ENCODE measurements around the gene GOLGA6L10.
"Not testable (repeated sequence)": the region's sequence is repeated elsewhere in the genome, so short reads cannot be mapped to it uniquely, and the experiment has no call there.

The GOLGA6L10 gene

DNA sequence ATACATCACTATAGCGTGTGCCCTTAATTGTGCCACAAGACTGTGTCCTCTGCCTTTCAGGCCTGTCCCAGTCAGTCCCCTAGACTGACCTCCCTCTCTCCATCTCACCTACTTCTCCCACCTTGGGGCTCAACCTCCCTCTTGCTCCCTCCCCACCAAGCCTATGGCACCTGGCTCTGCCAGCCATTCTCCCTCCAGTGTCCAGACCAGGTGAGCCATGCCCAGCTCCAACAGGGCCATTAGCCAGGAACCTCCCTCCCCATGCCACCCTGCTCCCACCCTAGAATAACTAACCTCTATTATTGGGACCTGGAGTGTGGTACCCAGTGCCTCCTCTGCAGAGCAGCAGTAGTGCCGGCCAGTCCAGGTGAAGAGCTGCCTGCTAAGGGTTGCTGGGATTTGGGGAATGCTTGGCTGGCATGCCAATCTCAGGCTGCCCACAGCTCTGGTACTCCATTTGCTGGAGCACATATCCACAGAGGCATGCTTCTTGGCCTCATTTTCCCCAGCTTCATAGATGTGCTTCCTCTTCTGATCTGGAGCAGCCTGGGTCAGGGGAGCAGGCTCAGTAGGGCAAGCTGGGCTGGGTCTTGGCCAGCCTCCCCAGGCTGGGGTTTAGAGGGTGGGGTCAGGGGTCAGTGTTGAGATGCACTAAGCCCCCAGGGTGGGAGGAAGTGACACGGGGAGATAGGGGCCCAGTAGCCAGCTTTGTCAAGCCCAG, 47.8 kb downstream of the GOLGA6L10 start:
- no peak for DNase-seq
- Mint-ChIP-seq H3K9me3 (no peaks in the 10 kb centered on the region), H3K27ac (no peak overlapping the region), H3K4me1 (peaks cover 5% of the 10 kb centered on the region), H3K4me3 (no peak overlapping the region), H3K27me3 (ENCODE audit: low read depth, poor library complexity) (no peaks in the 10 kb centered on the region), H3K36me3 (ENCODE audit: low read depth) (no peaks in the 10 kb centered on the region)
- TF ChIP-seq, protein P1, sequence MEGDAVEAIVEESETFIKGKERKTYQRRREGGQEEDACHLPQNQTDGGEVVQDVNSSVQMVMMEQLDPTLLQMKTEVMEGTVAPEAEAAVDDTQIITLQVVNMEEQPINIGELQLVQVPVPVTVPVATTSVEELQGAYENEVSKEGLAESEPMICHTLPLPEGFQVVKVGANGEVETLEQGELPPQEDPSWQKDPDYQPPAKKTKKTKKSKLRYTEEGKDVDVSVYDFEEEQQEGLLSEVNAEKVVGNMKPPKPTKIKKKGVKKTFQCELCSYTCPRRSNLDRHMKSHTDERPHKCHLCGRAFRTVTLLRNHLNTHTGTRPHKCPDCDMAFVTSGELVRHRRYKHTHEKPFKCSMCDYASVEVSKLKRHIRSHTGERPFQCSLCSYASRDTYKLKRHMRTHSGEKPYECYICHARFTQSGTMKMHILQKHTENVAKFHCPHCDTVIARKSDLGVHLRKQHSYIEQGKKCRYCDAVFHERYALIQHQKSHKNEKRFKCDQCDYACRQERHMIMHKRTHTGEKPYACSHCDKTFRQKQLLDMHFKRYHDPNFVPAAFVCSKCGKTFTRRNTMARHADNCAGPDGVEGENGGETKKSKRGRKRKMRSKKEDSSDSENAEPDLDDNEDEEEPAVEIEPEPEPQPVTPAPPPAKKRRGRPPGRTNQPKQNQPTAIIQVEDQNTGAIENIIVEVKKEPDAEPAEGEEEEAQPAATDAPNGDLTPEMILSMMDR (IDR thresholded peaks at IDR 0.05): no peak

DNA sequence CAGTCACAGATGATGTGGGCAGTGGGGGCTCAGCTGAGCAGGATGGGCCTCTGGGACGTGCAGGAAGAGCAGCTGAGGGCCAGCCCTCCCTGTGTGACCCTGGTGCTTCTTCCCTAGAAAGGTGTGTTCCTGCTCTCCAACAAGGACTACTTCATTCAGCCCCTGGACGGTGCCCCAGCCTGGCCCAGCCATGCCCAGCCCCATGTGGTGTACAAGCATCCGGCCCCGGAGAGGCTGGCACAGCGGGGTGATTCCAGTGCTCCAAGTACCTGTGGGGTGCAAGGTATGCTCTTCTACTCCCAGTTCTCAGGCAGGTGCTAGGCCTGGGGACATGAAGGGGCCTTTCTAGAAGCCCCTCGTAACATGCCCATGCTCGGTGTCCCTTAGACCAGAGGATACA, 48.4 kb downstream of the GOLGA6L10 start:
- Mint-ChIP-seq H3K27ac (no peak overlapping the region), H3K4me3 (no peak overlapping the region), H3K27me3 (ENCODE audit: low read depth, poor library complexity) (no peaks in the 10 kb centered on the region), H3K4me1 (peaks cover 5% of the 10 kb centered on the region), H3K9me3 (no peaks in the 10 kb centered on the region), H3K36me3 (ENCODE audit: low read depth) (no peaks in the 10 kb centered on the region)
- TF ChIP-seq, protein P1 (IDR thresholded peaks at IDR 0.05): no peak
- DNase-seq: no peak

DNA sequence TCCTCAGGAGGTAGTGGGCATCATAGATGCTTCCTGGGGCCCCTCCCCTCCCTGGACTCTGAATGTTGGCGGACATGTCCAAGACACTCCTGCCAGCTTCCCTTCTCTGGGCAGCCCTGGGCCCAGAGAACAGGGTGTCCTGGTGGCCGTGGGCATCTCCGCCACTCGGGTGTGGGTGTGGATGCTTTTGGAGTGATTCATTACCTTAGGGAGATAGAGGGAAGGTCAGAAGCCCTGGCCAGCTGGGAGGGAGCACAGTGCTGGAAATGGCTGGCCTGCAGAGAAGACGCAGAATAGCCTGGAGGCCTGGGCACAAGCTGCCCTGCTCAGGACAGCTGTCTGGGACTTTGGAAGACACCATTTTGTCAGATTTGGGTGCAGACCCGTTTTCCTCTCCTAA, 48.9 kb downstream of the GOLGA6L10 start:
- not testable (repeated sequence) for H3K27ac Mint-ChIP-seq; H3K4me1 Mint-ChIP-seq; H3K4me3 Mint-ChIP-seq; H3K9me3 Mint-ChIP-seq; DNase-seq; H3K27me3 Mint-ChIP-seq (ENCODE audit: low read depth, poor library complexity); H3K36me3 Mint-ChIP-seq (ENCODE audit: low read depth)

DNA sequence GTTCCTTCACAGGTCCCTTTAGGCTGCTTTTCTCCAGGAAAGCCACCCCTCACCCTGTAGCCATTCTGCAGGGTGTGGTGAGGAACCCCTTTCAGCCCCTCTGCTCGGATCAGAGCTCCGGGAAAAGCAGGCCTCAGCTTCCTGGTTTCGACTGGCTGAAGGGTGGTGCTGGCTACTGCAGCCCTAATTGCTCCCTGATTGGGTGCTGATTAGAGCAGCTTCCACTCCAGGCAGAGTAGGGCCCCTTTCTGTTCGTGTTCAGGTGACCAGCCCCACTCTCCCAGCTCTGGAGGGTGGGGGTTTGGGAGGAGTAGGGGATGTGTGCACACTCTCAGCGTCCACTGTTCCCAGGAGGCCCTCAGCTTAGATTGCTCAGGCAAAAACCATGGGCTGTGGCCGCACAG, 49.8 kb downstream of the GOLGA6L10 start:
- not testable (repeated sequence) for H3K4me3 Mint-ChIP-seq; H3K27me3 Mint-ChIP-seq (ENCODE audit: low read depth, poor library complexity); H3K4me1 Mint-ChIP-seq; H3K9me3 Mint-ChIP-seq; H3K36me3 Mint-ChIP-seq (ENCODE audit: low read depth); H3K27ac Mint-ChIP-seq; DNase-seq

DNA sequence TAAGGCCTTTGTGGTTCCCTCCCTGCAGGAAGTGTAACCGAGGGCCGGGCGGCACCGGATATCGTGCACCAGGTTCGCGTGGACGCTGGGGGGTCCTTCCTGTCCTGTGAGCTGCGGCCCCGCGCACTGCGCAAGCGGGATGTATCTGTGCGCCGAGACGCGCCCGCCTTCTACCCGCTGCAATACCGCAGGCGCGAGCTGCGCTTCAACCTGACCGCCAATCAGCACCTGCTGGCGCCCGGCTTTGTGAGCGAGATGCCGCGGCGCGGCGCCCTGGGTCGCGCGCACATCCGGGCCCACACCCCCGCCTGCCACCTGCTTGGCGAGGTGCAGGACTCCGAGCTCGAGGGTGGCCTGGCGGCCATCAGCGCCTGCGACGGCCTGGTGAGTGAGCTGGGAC, 50.8 kb downstream of the GOLGA6L10 start:
- Mint-ChIP-seq H3K27me3 (ENCODE audit: low read depth, poor library complexity) (no peaks in the 10 kb centered on the region), H3K27ac (no peak overlapping the region), H3K9me3 (no peaks in the 10 kb centered on the region), H3K4me3 (no peak overlapping the region), H3K4me1 (peaks cover 5% of the 10 kb centered on the region), H3K36me3 (ENCODE audit: low read depth) (no peaks in the 10 kb centered on the region)
- no peak for DNase-seq
- TF ChIP-seq, protein P1 (IDR thresholded peaks at IDR 0.05): no peak

DNA sequence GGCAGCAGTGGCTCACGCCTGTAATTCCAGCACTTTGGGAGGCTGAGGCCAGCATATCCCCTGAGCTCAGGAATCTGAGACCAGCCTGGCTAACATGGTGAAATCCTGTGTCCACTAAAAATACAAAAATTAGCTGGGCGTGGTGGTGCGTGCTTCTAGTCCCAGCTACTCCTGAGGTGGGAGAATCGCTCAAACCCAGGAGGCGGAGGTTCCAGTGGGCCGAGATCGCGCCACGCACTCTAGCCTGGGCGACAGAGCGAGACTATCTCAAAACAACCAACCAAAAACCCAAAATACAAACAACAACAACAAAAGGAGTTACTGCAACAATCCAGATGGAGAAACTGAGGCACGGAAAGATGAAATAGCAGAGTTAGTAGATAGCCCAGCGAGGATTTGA, 51.2 kb downstream of the GOLGA6L10 start:
- Mint-ChIP-seq H3K27me3 (ENCODE audit: low read depth, poor library complexity) (no peaks in the 10 kb centered on the region), H3K27ac (no peak overlapping the region), H3K4me3 (no peak overlapping the region), H3K9me3 (no peaks in the 10 kb centered on the region), H3K4me1 (peaks cover 5% of the 10 kb centered on the region), H3K36me3 (ENCODE audit: low read depth) (no peaks in the 10 kb centered on the region)
- TF ChIP-seq, protein P1 (IDR thresholded peaks at IDR 0.05): no peak
- no peak for DNase-seq

DNA sequence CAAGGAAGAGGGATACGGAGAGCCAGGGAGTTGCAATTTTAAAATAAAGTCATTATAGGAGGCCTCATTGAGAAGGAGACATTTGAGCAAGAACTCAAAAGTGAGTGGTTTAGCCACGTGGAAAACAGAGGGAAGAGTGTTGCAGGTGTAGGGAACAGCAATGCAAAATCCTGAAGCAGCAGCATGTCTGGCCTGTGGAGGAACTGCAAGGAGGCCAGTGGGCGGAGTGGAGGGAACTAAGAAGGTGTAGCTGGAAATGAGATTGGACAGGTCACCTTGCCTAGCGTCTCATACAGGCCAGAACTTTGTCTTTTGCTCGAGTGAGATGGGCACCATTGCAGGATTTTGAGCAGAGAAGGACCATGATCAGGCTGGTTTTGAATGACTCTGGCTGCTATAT, 51.7 kb downstream of the GOLGA6L10 start:
- H3K9me3 Mint-ChIP-seq: no peaks in the 10 kb centered on the region
- TF ChIP-seq, protein P1 (IDR thresholded peaks at IDR 0.05): no peak

More for the DNA sequence above, 51.7 kb downstream of the GOLGA6L10 start:
- H3K27me3 Mint-ChIP-seq (ENCODE audit: low read depth, poor library complexity): peaks cover 4% of the 10 kb centered on the region
- H3K27ac Mint-ChIP-seq: no peak overlapping the region
- no peak overlapping the region for H3K4me3 Mint-ChIP-seq
- no peaks in the 10 kb centered on the region for H3K36me3 Mint-ChIP-seq (ENCODE audit: low read depth)
- no peak for DNase-seq
- peaks cover 5% of the 10 kb centered on the region for H3K4me1 Mint-ChIP-seq

Data from nephron progenitor cell (in vitro differentiated cells).